K562 (cell line): ENCODE measurements around the gene ZNF407.

ENCODE experiments used
- CTCF ChIP-seq, 3 experiments: IDR thresholded peaks in 2 of 3; conservative IDR thresholded peaks in 1 of 3; 2 replicates each; pipeline ENCODE4 v1.5.1; 2011 to 2012; ENCODE audit warnings: low read length in 3 of 3, mild to moderate bottlenecking in 3 of 3, control low read depth in 2 of 3, improper control_type of control experiment in 1 of 3, inconsistent platforms in 1 of 3, low read depth in 1 of 3, mixed read lengths in 1 of 3, moderate library complexity in 1 of 3; ENCODE audit not compliant: insufficient read depth in 2 of 3
- DNMT1 ChIP-seq: fragments of 450-650 bp; IDR thresholded peaks from 2 replicates; pipeline ENCODE4 v1.6.1; 2016; ENCODE audit warnings: antibody characterized with exemption, mild to moderate bottlenecking
- FOXK1 ChIP-seq: sonication (generic); formaldehyde crosslinking; IDR thresholded peaks from 2 replicates; pipeline ENCODE4 v1.8.0; 2022; ENCODE audit warnings: missing genetic modification reagents, mild to moderate bottlenecking, borderline replicate concordance
- NCOR1 ChIP-seq: fragments of 450-650 bp; IDR thresholded peaks from 2 replicates; pipeline ENCODE4 v1.6.1; 2016; ENCODE audit warnings: mild to moderate bottlenecking, moderate library complexity
- POLR2AphosphoS5 ChIP-seq: IDR thresholded peaks from 2 replicates; pipeline ENCODE4 v1.6.1; 2011; ENCODE audit warnings: mild to moderate bottlenecking, low read depth, low read length, moderate library complexity; ENCODE audit not compliant: control insufficient read depth, insufficient read depth
- TOE1 ChIP-seq, 2 experiments: fragments of 450-650 bp in 1 of 2; sonication (generic) in 1 of 2; formaldehyde crosslinking in 1 of 2; IDR thresholded peaks; 2 replicates each; pipeline versions ENCODE4 v1.7.1 to v1.8.0; 2016 to 2022; ENCODE audit warnings: borderline replicate concordance in 2 of 2, mild to moderate bottlenecking in 2 of 2, antibody characterized with exemption in 1 of 2, inconsistent platforms in 1 of 2, low read depth in 1 of 2, missing genetic modification reagents in 1 of 2, moderate library complexity in 1 of 2
- ZBTB17 ChIP-seq: fragments of 450-650 bp; formaldehyde crosslinking; IDR thresholded peaks from 2 replicates; pipeline ENCODE4 v1.4.0; 2020; ENCODE audit warnings: mild to moderate bottlenecking
- TF ChIP-seq, protein P1 (sequence below): sonication (generic); formaldehyde crosslinking; IDR thresholded peaks from 2 replicates; pipeline ENCODE4 v1.9.0; 2022; ENCODE audit warnings: mild to moderate bottlenecking, missing genetic modification reagents

DNA sequence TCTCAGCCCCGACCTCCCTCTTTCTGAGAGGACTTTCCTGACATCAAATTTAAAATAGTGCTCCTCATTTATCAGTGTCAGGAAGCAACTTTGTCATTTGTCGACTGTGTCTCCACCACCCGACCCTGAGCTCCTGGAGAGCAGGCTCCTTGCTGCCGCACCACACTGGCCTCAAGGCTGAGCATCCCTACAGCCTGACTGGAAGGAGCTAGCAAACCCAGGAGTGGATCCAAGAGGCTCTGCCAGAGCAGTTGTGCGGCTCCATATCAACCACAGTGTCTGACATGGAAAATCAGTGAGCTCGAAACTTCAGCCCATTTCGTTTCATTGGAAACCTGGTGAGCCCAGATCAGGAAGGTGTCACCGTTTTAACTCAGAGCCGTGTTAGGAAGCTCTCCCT, 486.1 kb downstream of the ZNF407 start:
- no peak for TF ChIP-seq ZBTB17
- no peak for TF ChIP-seq CTCF (IDR thresholded peaks at IDR 0.05 in 2 of 3, conservative IDR thresholded peaks at IDR 0.05 in 1 of 3; ENCODE audit: insufficient read depth in 2 of 3, low read depth in 1 of 3, low read length in 3 of 3)
- no peak for TF ChIP-seq NCOR1
- no peak for TF ChIP-seq DNMT1
- no peak for TF ChIP-seq POLR2AphosphoS5
- TF ChIP-seq, protein P1, sequence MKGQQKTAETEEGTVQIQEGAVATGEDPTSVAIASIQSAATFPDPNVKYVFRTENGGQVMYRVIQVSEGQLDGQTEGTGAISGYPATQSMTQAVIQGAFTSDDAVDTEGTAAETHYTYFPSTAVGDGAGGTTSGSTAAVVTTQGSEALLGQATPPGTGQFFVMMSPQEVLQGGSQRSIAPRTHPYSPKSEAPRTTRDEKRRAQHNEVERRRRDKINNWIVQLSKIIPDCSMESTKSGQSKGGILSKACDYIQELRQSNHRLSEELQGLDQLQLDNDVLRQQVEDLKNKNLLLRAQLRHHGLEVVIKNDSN (CRISPR knock-in tag) = no peak
- TF ChIP-seq TOE1 (IDR thresholded peaks at IDR 0.05; ENCODE audit: borderline replicate concordance) = no peak
- TF ChIP-seq TOE1 (CRISPR knock-in tag; IDR thresholded peaks at IDR 0.05; ENCODE audit: borderline replicate concordance, low read depth) = no peak
- no peak for TF ChIP-seq FOXK1 (CRISPR knock-in tag)
